ENCODE data around the gene PIGS.

GRCh38 chr17:28573966-28574480, 2.7 kb upstream of the PIGS start:
- TF ChIP-seq RFX5 (IDR thresholded peaks at IDR 0.05; ENCODE audit: low read depth, low read length), result no peak
- TF ChIP-seq KLF6 (CRISPR knock-in tag; IDR thresholded peaks at IDR 0.05; ENCODE audit: borderline replicate concordance), result no peak
- no peak for TF ChIP-seq CTCF (IDR thresholded peaks at IDR 0.05 in 2 of 3, conservative IDR thresholded peaks at IDR 0.05 in 1 of 3; ENCODE audit: insufficient read depth in 2 of 3, low read depth in 1 of 3, low read length in 3 of 3)
- TF ChIP-seq REST (IDR thresholded peaks at IDR 0.05; ENCODE audit: borderline replicate concordance), result no peak
- no peak for TF ChIP-seq REST (CRISPR knock-in tag; IDR thresholded peaks at IDR 0.05; ENCODE audit: low read depth)
- TF ChIP-seq ZNF12 (CRISPR knock-in tag; IDR thresholded peaks at IDR 0.05), result no peak
- TF ChIP-seq ZSCAN29 (IDR thresholded peaks at IDR 0.05), result no peak
- no peak for TF ChIP-seq USF2 (CRISPR knock-in tag; IDR thresholded peaks at IDR 0.05)
